H9 (cell line): ENCODE results near the gene AMY2B. TPM values are rescaled to one million over a fixed set of nuclear protein-coding genes. Genes with fewer than 3 reads are reported as not detected.
A peak's percentile ranks its signal among the peaks of the same experiment; 100 is the strongest.

Experiments used
- DNase-seq: peaks from one replicate; pipeline ENCODE4 v3.0.0-alpha.2; 2017
- H2AFZ ChIP-seq: one replicate; pipeline ENCODE4 v1.6.1; 2013; ENCODE audit warnings: mild to moderate bottlenecking, low read length, control low read depth, moderate library complexity
- H2AK5ac ChIP-seq: 2 replicates; pipeline ENCODE4 v1.6.1; 2013; ENCODE audit warnings: low read length, control low read depth, mixed read lengths; ENCODE audit not compliant: insufficient read length
- H2BK120ac ChIP-seq: one replicate; pipeline ENCODE4 v1.6.1; 2013; ENCODE audit warnings: low read depth, mild to moderate bottlenecking, low read length, control low read depth, inconsistent platforms; ENCODE audit not compliant: poor library complexity, severe bottlenecking
- H2BK12ac ChIP-seq: 2 replicates; pipeline ENCODE4 v1.6.1; 2013; ENCODE audit warnings: low read length, control low read depth, mixed read lengths, low read depth; ENCODE audit not compliant: insufficient read length
- H2BK15ac ChIP-seq: 2 replicates; pipeline ENCODE4 v1.6.1; 2013; ENCODE audit warnings: low read depth, low read length, control low read depth
- H2BK20ac ChIP-seq: one replicate; pipeline ENCODE4 v1.6.1; 2013; ENCODE audit warnings: low read depth, mild to moderate bottlenecking, low read length, control low read depth, inconsistent platforms; ENCODE audit not compliant: poor library complexity, severe bottlenecking
- H2BK5ac ChIP-seq: 2 replicates; pipeline ENCODE4 v1.6.1; 2013; ENCODE audit warnings: low read length, control low read depth, mixed read lengths; ENCODE audit not compliant: insufficient read length
- H3K14ac ChIP-seq: 2 replicates; pipeline ENCODE4 v1.6.1; 2013; ENCODE audit warnings: low read length, control low read depth; ENCODE audit not compliant: insufficient read depth
- H3K18ac ChIP-seq: 2 replicates; pipeline ENCODE4 v1.6.1; 2013; ENCODE audit warnings: low read depth, mild to moderate bottlenecking, mixed read lengths, low read length, control low read depth; ENCODE audit not compliant: insufficient read length
- H3K23ac ChIP-seq: 2 replicates; pipeline ENCODE4 v1.6.1; 2013; ENCODE audit warnings: low read length, control low read depth, mixed read lengths, low read depth; ENCODE audit not compliant: insufficient read length
- H3K23me2 ChIP-seq: 2 replicates; pipeline ENCODE4 v1.6.1; 2013; ENCODE audit warnings: low read depth, mild to moderate bottlenecking, mixed read lengths, low read length, control low read depth; ENCODE audit not compliant: insufficient read length, poor library complexity, severe bottlenecking
- H3K27ac ChIP-seq: 2 replicates; pipeline ENCODE4 v1.5.1; 2013; ENCODE audit warnings: low read length, control low read depth, mixed read lengths, low read depth; ENCODE audit not compliant: insufficient read length
- H3K27me3 ChIP-seq: 2 replicates; pipeline ENCODE4 v1.6.1; 2013; ENCODE audit warnings: low read length, control low read depth, inconsistent platforms; ENCODE audit not compliant: insufficient read depth
- H3K4ac ChIP-seq: 2 replicates; pipeline ENCODE4 v1.6.1; 2013; ENCODE audit warnings: low read depth, mild to moderate bottlenecking, control low read depth, inconsistent platforms, low read length, moderate library complexity
- H3K4me1 ChIP-seq: 2 replicates; pipeline ENCODE4 v1.6.1; 2013; ENCODE audit warnings: low read length, control low read depth, inconsistent platforms; ENCODE audit not compliant: insufficient read depth
- H3K4me2 ChIP-seq: 2 replicates; pipeline ENCODE4 v1.6.1; 2013; ENCODE audit warnings: low read length, control low read depth, mixed read lengths; ENCODE audit not compliant: insufficient read length, insufficient read depth
- H3K56ac ChIP-seq: 2 replicates; pipeline ENCODE4 v1.6.1; 2013; ENCODE audit warnings: low read depth, mild to moderate bottlenecking, mixed read lengths, low read length, control low read depth; ENCODE audit not compliant: insufficient read length
- H3K79me1 ChIP-seq: 2 replicates; pipeline ENCODE4 v1.6.1; 2013; ENCODE audit warnings: low read depth, mild to moderate bottlenecking, moderate library complexity, low read length, control low read depth, inconsistent platforms; ENCODE audit not compliant: insufficient read depth, poor library complexity, severe bottlenecking
- H3K79me2 ChIP-seq: 2 replicates; pipeline ENCODE4 v1.6.1; 2013; ENCODE audit warnings: low read length, control low read depth, inconsistent platforms; ENCODE audit not compliant: insufficient read depth
- H3K9ac ChIP-seq: 2 replicates; pipeline ENCODE4 v1.6.1; 2013; ENCODE audit warnings: low read length, control low read depth, mixed read lengths; ENCODE audit not compliant: insufficient read length; ENCODE audit errors: extremely low read depth
- H3K9me3 ChIP-seq: one replicate; pipeline ENCODE4 v1.6.1; 2013; ENCODE audit warnings: low read depth, low read length, inconsistent platforms; ENCODE audit not compliant: control insufficient read depth
- H3T11ph ChIP-seq: one replicate; pipeline ENCODE4 v1.6.1; 2013; ENCODE audit warnings: mild to moderate bottlenecking, low read length, control low read depth, inconsistent platforms
- H4K20me1 ChIP-seq: one replicate; pipeline ENCODE4 v1.6.1; 2013; ENCODE audit not compliant: control insufficient read depth, insufficient read length, insufficient read depth
- H4K5ac ChIP-seq: 2 replicates; pipeline ENCODE4 v1.6.1; 2013; ENCODE audit warnings: low read depth, mild to moderate bottlenecking, mixed read lengths, low read length, control low read depth; ENCODE audit not compliant: insufficient read length
- H4K8ac ChIP-seq: replicated peaks from 2 replicates; pipeline ENCODE4 v1.6.1; 2013; ENCODE audit warnings: low read length, control low read depth, mixed read lengths, low read depth; ENCODE audit not compliant: insufficient read length
- H4K91ac ChIP-seq: 2 replicates; pipeline ENCODE4 v1.6.1; 2013; ENCODE audit warnings: low read depth, mild to moderate bottlenecking, moderate library complexity, mixed read lengths, low read length, control low read depth; ENCODE audit not compliant: insufficient read length
- H3K27ac Mint-ChIP-seq, 3 experiments: 2 replicates in 2 of 3; 3 replicates in 1 of 3; pipeline ENCODE4 v1.8.0; 2020 to 2021; ENCODE audit warnings: mixed read lengths in 3 of 3, mild to moderate bottlenecking in 1 of 3, moderate library complexity in 1 of 3
- H3K27me3 Mint-ChIP-seq: 2 replicates; pipeline ENCODE4 v1.8.0; 2021; ENCODE audit warnings: low read depth, mild to moderate bottlenecking, moderate library complexity, mixed read lengths
- H3K36me3 Mint-ChIP-seq, 3 experiments: 2 replicates in 2 of 3; 3 replicates in 1 of 3; pipeline ENCODE4 v1.8.0; 2020 to 2021; ENCODE audit warnings: low read depth in 3 of 3, mixed read lengths in 3 of 3; ENCODE audit not compliant: insufficient read depth in 1 of 3
- H3K4me1 Mint-ChIP-seq, 2 experiments: 2 replicates each; pipeline ENCODE4 v1.8.0; 2020; ENCODE audit warnings: mixed read lengths in 2 of 2
- H3K4me3 Mint-ChIP-seq, 2 experiments: 2 replicates in 1 of 2; 3 replicates in 1 of 2; pipeline ENCODE4 v1.8.0; 2020 to 2021; ENCODE audit warnings: mild to moderate bottlenecking in 2 of 2, mixed read lengths in 2 of 2, moderate library complexity in 1 of 2
- H3K9me3 Mint-ChIP-seq, 2 experiments: 2 replicates in 1 of 2; 3 replicates in 1 of 2; pipeline ENCODE4 v1.8.0; 2020; ENCODE audit warnings: mild to moderate bottlenecking in 2 of 2, mixed read lengths in 2 of 2, moderate library complexity in 1 of 2
- WGBS: extraction: QIAGEN DNeasy Blood & Tissue Kit; methylation state at CpG from one replicate; pipeline ENCODE4 v1.1.7; 2013; ENCODE audit warnings: missing lambda C conversion rate, low lambda C conversion rate, mixed read lengths; ENCODE audit not compliant: insufficient read length; ENCODE audit errors: extremely low coverage; 5-methylcytosine and 5-hydroxymethylcytosine counted together
- total RNA-seq: library from RNA; stranded (reverse); gene quantifications from 2 replicates; pipeline ENCODE4 v1.2.1, GENCODE V29; 2021
- TF ChIP-seq, protein P1 (sequence below): fragments of 200-600 bp; sonication (generic); conservative IDR thresholded peaks from 3 replicates; pipeline ENCODE4 v1.8.0; 2021; ENCODE audit warnings: antibody characterized with exemption, mild to moderate bottlenecking

The AMY2B gene
- total RNA-seq, 1 experiment from 2014 or later: 0.90 TPM

- Histone ChIP-seq H3K56ac (no peak overlapping the region), H3K4me2 (peak overlapping the region; percentile 81), H3K9ac (no peak overlapping the region), H3K4ac (no peak overlapping the region), H4K91ac (no peak overlapping the region), H4K20me1 (no peaks in the 10 kb centered on the region), H3K14ac (no peak overlapping the region), H3K23ac (no peak overlapping the region), H3K27me3 (no peaks in the 10 kb centered on the region), H3K27ac (no peak overlapping the region), H2BK15ac (no peak overlapping the region), H2BK20ac (no peak overlapping the region), H3T11ph (no peak overlapping the region), H3K9me3 (no peaks in the 10 kb centered on the region), H2BK120ac (no peak overlapping the region), H4K5ac (no peak overlapping the region), H2AK5ac (no peak overlapping the region), H4K8ac (no peak overlapping the region), H3K79me2 (no peaks in the 10 kb centered on the region), H3K4me1 (no peaks in the 10 kb centered on the region), H3K79me1 (no peaks in the 10 kb centered on the region), H3K23me2 (no peaks in the 10 kb centered on the region), H3K18ac (no peak overlapping the region), H2BK12ac (no peak overlapping the region), H2BK5ac (no peak overlapping the region), H2AFZ (peak overlapping the region; percentile 82)
- TF ChIP-seq, protein P1, sequence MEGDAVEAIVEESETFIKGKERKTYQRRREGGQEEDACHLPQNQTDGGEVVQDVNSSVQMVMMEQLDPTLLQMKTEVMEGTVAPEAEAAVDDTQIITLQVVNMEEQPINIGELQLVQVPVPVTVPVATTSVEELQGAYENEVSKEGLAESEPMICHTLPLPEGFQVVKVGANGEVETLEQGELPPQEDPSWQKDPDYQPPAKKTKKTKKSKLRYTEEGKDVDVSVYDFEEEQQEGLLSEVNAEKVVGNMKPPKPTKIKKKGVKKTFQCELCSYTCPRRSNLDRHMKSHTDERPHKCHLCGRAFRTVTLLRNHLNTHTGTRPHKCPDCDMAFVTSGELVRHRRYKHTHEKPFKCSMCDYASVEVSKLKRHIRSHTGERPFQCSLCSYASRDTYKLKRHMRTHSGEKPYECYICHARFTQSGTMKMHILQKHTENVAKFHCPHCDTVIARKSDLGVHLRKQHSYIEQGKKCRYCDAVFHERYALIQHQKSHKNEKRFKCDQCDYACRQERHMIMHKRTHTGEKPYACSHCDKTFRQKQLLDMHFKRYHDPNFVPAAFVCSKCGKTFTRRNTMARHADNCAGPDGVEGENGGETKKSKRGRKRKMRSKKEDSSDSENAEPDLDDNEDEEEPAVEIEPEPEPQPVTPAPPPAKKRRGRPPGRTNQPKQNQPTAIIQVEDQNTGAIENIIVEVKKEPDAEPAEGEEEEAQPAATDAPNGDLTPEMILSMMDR: no peak
- peak overlapping the region; percentile 52 to 76 for H3K4me3 Mint-ChIP-seq
- H3K36me3 Mint-ChIP-seq: peaks cover 3 to 12% (median 5%) of the 10 kb centered on the region in 3 experiments; a peak in 5 of 7 replicates
- no peak overlapping the region for H3K27ac Mint-ChIP-seq
- DNase-seq: peak; percentile 37
- peaks cover 3 to 11% of the 10 kb centered on the region in 2 experiments; a peak in 2 of 5 replicates for H3K9me3 Mint-ChIP-seq
- no peaks in the 10 kb centered on the region for H3K27me3 Mint-ChIP-seq
- peaks cover 10 to 13% of the 10 kb centered on the region in 2 experiments for H3K4me1 Mint-ChIP-seq
- no CpG with 5 or more reads among the region's 34 CpGs for WGBS
Observed at GRCh38 chr1:103525114-103525606, 46.2 kb upstream of the AMY2B start.
